Measurements from ENCODE around the gene CXCL11. TPM values are rescaled to one million over a fixed set of nuclear protein-coding genes. Genes with fewer than 3 reads are reported as not detected.

Gene CXCL11
- not detected for total RNA-seq

GRCh38 chr4:76035799-76036380 lies at the start of gene CXCL11:
TSS of gene CXCL11 (minus strand) at chr4:76036070. CDS start at chr4:76035987, 83 bp downstream.
- Histone ChIP-seq H3K36me3 (no peaks in the 10 kb centered on the region), H3K27me3 (no peaks in the 10 kb centered on the region), H3K9me3 (no peaks in the 10 kb centered on the region), H3K27ac (no peak within 1 kb of the TSS), H3K4me1 (no peaks in the 10 kb centered on the region), H3K4me3 (no peak within 1 kb of the TSS)
- in situ Hi-C loops (cut with MboI; ENCODE audit: low pct_ligation_motif_present in 1 of 4, low pct_unique_long_range_greater_than_20kb in 1 of 4, low sequenced_read_pairs in 3 of 4), result no loop called here
- no peak for DNase-seq
- 65 to 80% methylated on average over 1 to 2 of the region's 2 CpGs for WGBS, 2 donors (ENCODE audit: low coverage in 1 of 2)
- intact Hi-C loops (cut with DNase I; ENCODE audit: low total_unique reads), result no loop called here
- no peak for TF ChIP-seq CTCF (IDR thresholded peaks at IDR 0.05)

GRCh38 chr4:76084542-76084941 lies 48.7 kb upstream of the CXCL11 start:
- H3K4me3 ChIP-seq, result no peak overlapping the region
- no peaks in the 10 kb centered on the region for H3K27me3 ChIP-seq
- no peaks in the 10 kb centered on the region for H3K36me3 ChIP-seq
- no peaks in the 10 kb centered on the region for H3K4me1 ChIP-seq
- WGBS, 2 donors (ENCODE audit: low coverage in 1 of 2), result 73 to 100% methylated on average over 1 of the region's 1 CpG
- intact Hi-C loops (cut with DNase I; ENCODE audit: low total_unique reads) (no loop called here), in situ Hi-C loops (cut with MboI; ENCODE audit: low pct_ligation_motif_present in 1 of 4, low pct_unique_long_range_greater_than_20kb in 1 of 4, low sequenced_read_pairs in 3 of 4) (loop anchor here in 1 of 4 donors (25.0 kb wide), 1 partner anchor 197 kb away; no protein-coding TSS in a partner anchor)
- no peak for TF ChIP-seq POLR2AphosphoS5 (IDR thresholded peaks at IDR 0.05)
- no peak for TF ChIP-seq POLR2A (IDR thresholded peaks at IDR 0.05)
- TF ChIP-seq EP300 (IDR thresholded peaks at IDR 0.05; ENCODE audit: low read depth), result no peak
- TF ChIP-seq CTCF (IDR thresholded peaks at IDR 0.05), result no peak
- no peaks in the 10 kb centered on the region for H3K9me3 ChIP-seq
- H3K27ac ChIP-seq, result no peak overlapping the region
- no peak for DNase-seq

DNA sequence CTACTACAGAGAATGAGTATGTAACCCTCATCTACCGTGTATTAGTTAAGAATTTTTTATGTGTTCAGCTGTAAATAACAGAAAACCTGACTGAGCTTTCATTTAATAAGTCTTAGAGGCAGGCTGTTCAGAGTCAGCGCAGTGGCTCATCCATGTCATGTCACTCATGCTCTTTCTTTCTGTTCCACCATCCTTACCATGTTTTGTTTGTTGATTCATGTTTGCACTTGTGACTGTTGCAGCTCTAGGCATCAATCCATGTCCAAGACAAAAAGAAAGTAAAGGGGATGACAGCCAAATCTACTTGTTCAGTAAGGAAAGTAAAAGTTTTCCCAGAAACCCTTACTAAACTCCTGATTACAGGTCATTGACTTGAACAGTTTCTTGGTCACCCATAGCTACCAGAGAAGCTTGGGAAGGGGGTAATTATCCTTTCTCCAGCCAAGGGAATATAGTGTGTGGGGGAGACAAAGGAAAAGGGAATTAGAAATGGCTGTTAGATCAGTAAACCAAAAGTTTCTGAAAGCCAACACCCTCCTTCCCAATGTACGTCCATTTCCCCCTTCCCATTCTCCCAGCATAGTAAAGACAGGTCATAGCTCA lies 47.6 kb upstream of the CXCL11 start:
- intact Hi-C loops (cut with DNase I; ENCODE audit: low total_unique reads) (no loop called here), in situ Hi-C loops (cut with MboI; ENCODE audit: low pct_ligation_motif_present in 1 of 4, low pct_unique_long_range_greater_than_20kb in 1 of 4, low sequenced_read_pairs in 3 of 4) (loop anchor here in 1 of 4 donors (25.0 kb wide), 1 partner anchor 196 kb away; no protein-coding TSS in a partner anchor)
- H3K27ac ChIP-seq, result no peak overlapping the region
- no peaks in the 10 kb centered on the region for H3K4me1 ChIP-seq
- H3K4me3 ChIP-seq, result no peak overlapping the region
- 70 to 86% methylated on average over 3 of the region's 3 CpGs for WGBS, 2 donors (ENCODE audit: low coverage in 1 of 2)
- H3K9me3 ChIP-seq, result no peaks in the 10 kb centered on the region
- H3K36me3 ChIP-seq, result no peaks in the 10 kb centered on the region
- no peak for DNase-seq
- H3K27me3 ChIP-seq, result no peaks in the 10 kb centered on the region
- TF ChIP-seq CTCF (IDR thresholded peaks at IDR 0.05), result no peak
- no peak for TF ChIP-seq POLR2AphosphoS5 (IDR thresholded peaks at IDR 0.05)
- TF ChIP-seq POLR2A (IDR thresholded peaks at IDR 0.05), result no peak
- TF ChIP-seq EP300 (IDR thresholded peaks at IDR 0.05; ENCODE audit: low read depth), result no peak

- no peaks in the 10 kb centered on the region for H3K27me3 ChIP-seq
- H3K4me3 ChIP-seq, result no peak overlapping the region
- no peaks in the 10 kb centered on the region for H3K36me3 ChIP-seq
- DNase-seq, result no peak
- TF ChIP-seq POLR2AphosphoS5 (IDR thresholded peaks at IDR 0.05), result no peak
- no peak for TF ChIP-seq EP300 (IDR thresholded peaks at IDR 0.05; ENCODE audit: low read depth)
- no peak for TF ChIP-seq POLR2A (IDR thresholded peaks at IDR 0.05)
- no peak for TF ChIP-seq CTCF (IDR thresholded peaks at IDR 0.05)
- H3K27ac ChIP-seq, result no peak overlapping the region
- 71 to 84% methylated on average over 3 to 4 of the region's 4 CpGs for WGBS, 2 donors (ENCODE audit: low coverage in 1 of 2)
- in situ Hi-C loops (cut with MboI; ENCODE audit: low pct_ligation_motif_present in 1 of 4, low pct_unique_long_range_greater_than_20kb in 1 of 4, low sequenced_read_pairs in 3 of 4) (loop anchor here in 1 of 4 donors (25.0 kb wide), 1 partner anchor 191 kb away; no protein-coding TSS in a partner anchor), intact Hi-C loops (cut with DNase I; ENCODE audit: low total_unique reads) (no loop called here)
- no peaks in the 10 kb centered on the region for H3K9me3 ChIP-seq
- H3K4me1 ChIP-seq, result no peaks in the 10 kb centered on the region
Measured at GRCh38 chr4:76078033-76078613, 42.3 kb upstream of the CXCL11 start.

Data from transverse colon (tissue), 4 donors.